HG03442 (cell line): ENCODE measurements around the gene SOX3.

ENCODE experiments used
- ATAC-seq: cut with Tn5 transposase; IDR thresholded peaks from one replicate; pipeline ENCODE4 v1.9.1; 2021; ENCODE audit warnings: mild to moderate bottlenecking, moderate library complexity; ENCODE audit not compliant: unreplicated experiment

Gene SOX3

DNA sequence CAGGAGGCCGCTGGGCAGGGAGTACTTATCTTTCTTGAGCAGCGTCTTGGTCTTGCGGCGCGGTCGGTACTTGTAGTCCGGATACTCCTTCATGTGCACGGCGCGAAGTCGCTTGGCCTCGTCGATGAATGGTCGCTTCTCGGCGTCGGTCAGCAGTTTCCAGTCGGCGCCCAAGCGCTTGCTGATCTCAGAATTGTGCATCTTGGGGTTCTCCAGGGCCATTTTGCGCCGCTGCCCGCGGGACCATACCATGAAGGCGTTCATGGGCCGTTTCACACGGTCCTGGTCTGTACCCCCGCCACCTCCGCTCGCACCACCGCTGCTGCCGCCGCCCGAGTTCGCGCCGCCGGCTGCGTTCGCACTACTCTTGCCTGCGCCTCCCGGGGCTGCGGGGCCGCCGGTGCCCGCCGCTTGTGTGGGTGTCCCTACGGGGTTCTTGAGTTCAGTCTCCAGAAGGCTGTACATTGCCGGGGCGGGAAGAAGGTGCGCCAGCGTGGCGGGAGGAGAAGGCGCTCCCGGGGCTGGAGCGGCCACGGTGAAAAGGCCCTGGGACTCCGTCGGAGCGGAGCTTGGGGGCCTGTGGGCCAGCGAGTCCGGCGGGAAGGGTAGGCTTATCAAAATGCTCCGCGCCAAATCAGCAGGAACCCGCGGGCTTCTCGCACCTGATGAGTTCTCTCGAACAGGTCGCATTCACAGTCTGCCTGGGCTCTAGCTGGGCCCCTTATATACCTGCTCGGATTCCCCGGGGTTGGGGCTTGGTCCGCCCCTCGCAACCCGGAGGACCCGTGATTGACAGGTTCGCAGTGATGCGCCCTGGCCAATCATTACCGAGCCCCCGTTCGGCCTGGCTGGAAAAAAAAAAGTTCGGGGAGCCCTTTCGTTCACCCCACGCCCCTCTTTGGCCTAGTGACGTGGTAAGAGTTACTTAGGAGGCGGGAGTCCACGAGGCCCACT lies at the start of gene SOX3:
Gene SOX3, minus strand, starts transcription at position 699 of the 954 bp plus-strand sequence. Its CDS starts 9 bp downstream, at position 690.
- no peak for ATAC-seq

DNA sequence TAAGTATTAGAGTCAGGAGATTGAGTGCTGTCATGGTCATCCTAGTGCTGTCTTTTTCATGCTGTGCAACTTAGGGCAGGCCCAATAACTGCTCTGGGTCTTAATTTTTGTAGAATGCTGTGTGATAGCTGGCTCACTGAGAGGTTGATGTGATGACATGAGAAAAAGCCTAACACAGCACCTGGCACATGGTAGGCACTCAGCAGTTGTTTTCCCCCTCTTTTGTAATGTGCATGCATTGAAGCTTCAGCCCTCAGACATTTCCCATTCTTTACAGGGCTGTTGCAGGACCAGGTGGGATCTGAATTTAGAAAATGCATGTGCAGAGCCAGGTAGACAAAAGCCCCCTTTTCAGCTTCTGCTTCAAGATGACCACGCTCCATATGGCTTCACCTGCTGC lies 44.1 kb upstream of the SOX3 start:
- ATAC-seq, result no peak

DNA sequence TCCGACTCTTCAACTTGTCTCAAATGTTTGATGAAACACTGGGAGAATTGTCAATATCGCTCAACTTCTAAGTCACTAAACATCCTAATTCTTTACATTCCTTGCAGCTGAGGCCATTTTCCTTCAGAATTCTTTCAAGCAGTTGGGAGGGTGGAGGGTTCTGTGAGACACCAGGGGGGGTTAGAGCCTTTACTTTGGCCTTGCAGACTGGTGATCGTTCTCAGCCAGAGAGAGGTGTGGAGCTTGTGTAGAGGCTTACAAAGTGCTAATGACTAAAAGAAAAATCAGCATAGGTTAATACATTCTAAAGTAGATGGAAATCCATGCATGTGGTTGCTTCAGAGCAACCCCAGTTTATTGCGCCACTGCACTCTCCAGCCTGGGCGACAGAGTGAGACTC lies 21.3 kb upstream of the SOX3 start:
- ATAC-seq, result no peak

DNA sequence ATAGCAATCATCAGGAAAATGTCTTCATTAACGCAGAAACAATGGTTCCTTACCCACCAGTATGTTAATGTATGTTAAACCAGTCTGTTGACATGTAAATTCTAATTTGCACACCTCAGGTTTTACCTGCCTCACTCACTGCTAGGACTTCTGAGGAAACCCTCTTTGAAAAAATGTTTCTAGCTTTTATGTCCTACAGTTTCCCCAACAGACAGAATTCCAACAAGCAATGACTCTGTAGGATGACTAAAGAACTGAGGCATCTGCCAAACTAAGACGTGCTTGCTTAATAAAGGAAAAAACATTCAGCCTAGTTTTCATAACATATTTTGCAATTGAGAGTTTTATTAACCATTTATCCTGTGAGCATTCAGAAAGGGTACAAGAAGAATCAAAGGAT lies 20.6 kb upstream of the SOX3 start:
- no peak for ATAC-seq

DNA sequence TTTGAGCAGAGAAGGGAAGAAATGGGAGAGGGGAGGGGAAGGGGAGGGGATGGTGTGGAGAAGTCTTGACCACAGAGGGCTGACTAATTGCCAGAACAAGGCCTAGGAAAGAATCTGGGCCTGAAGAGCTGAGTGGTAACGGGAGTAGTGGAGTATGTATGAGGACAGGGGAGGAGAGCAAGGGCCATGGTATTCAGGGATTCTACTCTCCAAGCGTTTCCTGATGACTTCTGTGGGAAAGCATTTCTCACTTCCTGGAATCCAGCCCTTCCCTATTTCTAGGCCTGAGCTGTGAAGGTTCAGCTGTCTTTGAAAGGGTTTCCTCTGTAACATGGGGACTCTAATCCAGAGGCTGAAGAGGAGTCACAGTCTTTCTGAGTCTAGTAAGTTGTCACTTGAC lies 19.7 kb upstream of the SOX3 start:
- ATAC-seq, result no peak

DNA sequence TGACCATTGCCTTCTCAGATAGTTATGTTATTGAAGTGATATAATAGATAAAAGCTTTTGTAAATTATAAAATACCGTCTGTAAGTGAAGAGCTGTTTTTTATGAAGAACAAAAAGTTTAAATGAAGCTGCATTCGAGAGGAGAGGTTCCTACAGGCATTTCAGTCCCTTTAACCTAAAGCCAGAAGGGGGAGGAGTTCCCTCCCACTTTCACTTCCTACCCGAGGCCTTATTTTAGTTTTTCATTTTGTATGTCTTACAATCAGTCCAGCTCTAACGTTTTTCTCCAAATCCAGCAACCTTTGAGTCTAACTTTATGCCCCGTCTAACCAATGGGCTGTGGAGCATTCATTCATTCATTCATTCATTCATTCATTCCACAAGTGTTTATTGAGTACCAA lies 16.5 kb upstream of the SOX3 start:
- no peak for ATAC-seq

DNA sequence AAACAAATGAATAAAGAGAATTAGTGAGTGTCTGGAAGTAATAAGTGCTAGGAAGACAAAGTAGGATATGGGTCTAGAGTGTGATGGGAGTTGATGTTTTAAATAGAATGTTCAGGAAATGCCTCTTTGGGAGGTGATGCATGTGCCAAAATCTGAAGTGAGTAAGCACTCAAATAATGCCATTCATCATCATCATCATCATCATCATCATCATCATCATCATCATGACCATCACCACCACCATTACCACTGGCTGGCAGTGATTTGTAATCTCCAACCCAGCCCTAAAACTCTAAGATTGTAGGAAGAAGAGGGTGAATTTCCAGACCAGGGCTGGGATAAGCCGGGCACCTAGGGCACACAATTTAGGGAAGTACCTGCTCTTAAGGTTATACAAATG lies 9.7 kb upstream of the SOX3 start:
- ATAC-seq, result no peak

DNA sequence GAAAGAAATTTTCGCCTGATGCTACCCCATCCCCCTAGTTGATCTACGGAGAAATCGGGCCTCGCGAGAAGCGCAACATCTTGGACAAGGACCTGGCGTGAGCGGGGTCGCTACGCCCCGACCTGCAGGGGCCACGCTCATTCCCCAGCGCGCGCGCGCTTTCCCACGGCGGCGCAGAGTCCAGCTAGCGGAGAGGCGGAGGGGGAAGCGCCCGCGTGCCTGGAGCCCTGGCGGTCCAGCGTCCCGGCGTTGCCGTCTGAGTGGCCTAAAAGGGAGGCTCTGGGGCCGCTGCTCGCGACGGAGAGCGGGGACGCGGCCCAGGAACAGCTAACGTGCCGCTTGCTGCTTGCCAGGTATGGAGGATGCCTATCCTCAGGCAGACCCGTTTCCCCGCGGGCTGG lies 6.0 kb upstream of the SOX3 start:
- no peak for ATAC-seq

DNA sequence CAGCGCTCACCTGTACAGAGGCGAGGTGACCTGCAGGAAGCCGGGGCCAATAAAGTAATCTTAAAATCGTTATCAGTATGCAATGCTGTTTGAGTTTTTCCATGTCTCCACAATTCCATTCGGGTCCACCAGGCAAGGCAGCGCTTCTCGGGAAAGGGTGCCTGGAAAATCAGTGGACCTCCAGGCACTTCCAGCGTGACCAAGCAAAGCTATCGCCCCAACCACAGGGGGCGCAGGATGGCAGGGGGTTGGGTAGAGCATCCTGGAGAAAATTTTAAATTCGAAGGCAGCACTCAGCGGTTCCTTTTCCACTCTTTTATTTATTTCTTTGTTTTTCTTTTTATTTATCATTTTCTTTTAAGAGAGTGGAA lies 5.4 kb upstream of the SOX3 start:
- ATAC-seq, result no peak

DNA sequence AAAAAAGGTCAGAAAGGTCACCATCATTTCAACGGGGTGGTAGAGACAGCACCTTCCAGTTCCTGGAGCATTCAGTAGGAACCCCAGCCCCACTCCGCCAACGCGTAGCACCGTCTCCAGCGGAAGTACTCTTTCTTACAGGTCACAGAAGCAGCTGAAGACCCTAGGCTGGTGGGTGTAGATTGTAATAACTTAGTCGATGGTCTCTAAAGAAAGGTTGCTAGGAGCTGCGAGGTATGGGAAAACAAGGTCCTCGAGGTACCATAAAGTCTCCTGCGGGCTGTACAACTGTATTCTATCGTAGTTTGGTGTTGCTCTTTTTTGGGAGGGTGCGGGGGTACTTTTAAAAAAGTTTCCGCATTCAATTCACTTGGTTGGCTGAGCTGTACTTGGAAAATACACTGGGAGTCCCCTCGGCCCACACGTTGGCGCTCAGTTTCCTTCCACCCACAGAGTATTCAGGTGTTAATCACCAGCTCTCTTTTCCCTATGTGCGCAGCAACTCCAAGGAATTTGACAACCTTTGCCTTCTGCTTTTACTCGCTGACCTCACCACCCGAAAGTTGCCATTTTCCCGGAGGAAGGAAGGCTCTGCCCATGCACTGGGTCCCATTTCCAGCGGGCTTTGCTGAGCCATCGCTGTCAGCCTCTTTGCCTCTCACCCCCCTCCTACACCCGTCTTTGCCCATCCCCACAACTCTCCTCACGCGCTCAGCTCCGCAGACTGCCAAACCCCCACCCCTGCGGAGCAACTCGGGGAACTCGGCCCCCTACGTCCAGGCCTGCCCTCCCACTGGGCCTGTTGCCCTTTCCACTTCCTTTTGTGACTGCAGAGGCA lies 4.8 kb upstream of the SOX3 start:
- no peak for ATAC-seq

DNA sequence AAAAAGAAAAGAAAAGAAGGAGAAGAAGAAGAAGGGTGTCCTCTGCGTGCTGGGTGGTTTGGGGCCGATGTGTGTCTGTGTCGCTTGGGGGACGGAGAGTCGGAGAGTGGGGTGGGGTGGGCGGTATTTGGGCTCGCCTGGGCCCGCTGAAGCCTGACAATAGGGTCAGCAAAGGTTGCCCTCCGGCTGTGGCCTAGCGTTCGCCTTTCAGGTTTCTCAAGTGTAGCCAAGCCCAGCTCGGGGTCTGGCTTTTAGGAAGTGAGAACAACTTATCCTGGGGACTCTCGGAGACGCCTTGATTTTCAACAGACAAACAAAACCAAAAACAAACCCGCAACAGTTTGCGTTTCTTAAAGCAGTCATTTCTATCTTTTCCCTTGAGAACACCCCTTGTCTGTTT lies 4.1 kb upstream of the SOX3 start:
- no peak for ATAC-seq

DNA sequence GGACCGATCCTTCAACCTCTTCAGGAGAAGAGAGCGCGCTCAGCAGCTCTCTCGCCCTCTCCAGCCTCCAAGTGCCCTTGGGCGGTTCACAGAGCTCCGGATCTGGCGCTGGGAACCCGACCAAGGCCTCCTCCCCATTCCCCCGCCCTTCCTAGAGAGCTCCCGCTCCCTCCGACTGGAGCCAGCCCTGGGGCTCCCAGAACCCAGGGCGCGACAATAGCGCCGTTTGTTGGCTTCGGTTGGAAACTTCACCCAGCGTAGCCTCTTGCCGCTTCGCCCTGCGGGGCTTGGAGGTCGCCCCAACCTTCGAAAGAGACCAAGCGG lies 3.1 kb upstream of the SOX3 start:
- ATAC-seq, result no peak

DNA sequence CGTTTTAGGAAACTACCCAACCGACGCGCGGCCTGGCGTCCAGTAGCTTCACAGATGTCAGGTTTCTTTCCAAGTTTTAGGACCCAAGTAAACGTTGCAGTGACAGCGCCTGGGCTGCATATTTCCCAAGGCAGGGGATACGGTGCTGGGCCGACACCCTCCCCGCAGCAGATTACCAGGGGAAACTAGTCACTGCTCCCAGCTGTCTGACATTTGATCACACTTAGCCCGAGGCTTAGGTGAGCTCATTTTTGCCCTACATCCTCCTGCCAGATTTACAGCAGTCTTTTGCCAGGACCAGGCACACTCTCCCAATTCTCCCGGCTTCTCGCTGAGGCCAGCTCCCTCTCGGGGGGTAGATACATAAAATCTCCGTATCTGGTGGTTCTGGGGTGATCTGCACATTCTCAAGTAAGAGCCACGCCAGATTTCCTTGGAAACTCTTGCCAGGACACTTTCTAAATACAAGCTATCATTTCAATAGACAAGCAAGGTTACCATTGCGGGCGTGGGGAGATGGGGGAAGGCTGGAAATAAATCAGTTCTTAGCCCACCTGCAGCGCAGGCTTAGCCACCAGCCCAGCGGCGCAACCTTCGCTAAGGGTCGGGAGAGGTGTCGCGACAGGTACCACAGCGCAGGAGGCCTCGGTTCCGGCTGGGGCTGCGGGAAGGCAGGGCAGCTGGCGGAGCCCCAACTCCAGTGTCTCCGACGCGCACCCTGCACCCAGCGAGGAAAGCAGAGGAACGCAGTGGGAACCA lies 2.5 kb upstream of the SOX3 start:
- no peak for ATAC-seq

DNA sequence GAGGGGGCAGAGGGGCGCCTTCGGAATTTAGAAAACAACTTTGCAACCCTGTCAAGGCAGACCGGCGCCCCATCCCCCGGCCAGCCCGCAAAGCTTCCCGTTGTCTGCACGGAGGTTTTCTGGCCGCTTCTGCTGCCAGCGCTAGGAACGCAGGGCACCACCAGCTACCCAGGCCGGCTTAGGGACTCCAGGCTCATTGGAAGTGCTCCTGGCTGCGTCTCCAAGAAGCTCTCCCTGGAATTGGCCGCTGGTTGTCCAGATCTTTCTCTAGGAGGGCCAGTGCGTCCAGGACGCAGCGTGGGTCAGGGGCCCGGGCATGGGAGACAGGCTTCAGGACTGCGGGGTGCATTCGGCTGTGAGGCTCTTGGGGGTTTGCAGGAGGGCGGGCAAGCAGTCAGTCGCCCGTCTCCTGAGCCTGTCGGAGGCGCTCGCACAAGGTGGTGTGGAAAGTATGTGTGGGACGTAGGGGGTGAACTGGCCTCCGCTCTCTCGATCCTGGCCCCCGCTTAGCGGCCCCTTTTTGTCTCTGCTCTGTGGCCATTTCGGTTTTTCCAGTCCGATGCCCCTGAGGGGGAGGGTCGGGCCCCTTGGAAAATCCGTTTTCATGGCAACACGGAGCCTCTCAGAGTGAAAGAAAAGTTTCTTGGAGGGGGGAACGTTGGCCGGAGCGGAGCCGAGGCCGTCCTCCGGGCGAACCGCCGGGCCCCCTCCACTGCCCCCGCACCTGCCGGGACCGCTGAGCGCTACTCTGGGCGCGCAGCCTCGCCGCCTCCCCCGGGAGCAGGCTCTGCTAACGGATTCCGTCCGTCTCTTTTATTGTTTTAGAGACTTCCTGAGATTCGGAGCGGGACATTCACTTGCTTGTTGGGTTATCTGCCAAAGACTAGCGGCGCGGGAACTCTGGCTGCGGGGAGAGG lies 810 bp upstream of the SOX3 start:
- no peak for ATAC-seq

DNA sequence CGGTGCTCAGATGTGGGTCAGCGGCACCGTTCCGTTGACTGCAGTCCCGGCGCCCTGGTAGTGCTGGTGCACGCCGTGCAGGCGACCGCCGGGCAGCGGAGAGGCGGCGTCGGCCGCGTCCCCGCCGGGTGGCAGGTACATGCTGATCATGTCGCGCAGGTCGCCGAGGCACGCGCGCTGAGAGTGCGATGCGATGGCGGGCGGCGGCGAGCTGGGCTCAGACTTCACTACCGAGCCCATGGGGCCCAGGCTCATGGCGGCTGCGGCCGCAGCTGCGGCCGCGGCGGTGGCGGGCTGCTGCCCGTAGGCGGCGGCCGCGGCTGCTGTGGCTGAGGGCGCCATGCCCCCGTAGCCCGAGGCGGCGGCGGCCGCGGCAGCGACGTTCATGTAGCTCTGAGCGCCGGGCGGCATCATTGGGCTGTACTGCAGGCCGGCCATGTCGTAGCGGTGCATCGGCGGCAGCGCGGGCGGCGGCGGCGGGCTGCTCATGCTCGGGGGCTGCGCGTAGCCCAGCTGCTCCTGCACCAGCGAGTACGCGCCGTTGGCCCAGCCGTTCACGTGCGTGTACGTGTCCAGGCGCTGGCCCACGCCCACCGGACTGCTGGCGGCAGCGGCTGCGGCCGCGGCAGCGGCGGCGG lies 1.0 kb downstream of the SOX3 start:
- no peak for ATAC-seq

DNA sequence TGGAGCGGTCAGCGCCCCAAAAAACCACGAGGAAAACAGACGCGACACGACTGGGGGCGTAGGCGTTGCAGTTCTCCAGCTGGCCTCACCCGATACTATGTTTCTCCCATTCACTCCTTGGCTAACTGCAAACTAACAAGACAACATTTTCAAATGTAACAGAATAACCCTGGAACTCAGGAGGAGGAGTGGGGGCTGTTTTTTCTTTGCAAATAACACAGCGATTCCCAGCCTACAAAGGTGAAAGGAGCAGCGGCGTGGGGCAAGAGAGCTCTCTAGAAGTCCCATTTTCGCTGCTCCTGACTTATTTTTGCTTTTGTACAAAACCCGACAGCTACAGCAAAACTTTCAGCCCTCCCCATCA lies 1.6 kb downstream of the SOX3 start:
- no peak for ATAC-seq

DNA sequence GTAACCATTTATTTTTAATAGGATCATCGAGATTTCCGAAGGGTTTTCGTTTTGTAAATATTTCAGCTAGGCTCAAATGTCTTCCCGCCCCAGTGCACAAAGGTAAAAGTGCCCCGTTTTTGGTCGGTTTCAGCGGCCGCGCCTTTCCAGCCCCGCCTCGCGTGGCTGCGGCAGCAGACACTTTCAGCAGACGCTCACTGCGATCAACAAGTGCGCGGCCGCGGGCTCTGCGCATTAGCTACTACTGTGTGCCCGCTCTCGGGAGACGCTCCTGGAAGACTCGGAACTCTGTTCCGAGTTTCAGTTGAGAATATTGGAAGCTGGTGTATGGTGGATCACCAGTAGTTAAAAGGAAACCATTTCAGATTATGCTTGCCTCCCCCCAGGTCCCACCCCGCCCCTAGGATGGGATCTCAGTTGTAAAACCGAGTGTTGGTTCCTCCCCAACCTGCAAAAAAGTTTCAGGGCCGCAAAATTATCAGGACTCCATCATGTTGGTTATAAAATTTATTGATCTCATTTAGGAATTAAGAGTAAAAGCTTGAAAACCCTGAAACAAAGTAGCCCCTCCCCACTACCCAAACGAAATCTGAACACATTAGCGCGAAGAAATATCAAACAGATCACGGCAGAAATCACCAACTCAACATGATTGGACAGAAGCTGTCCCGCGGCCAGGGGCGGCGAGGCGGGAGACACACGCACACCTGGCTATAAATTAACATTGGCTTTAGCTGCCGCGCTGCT lies 2.2 kb downstream of the SOX3 start:
- ATAC-seq, result no peak

DNA sequence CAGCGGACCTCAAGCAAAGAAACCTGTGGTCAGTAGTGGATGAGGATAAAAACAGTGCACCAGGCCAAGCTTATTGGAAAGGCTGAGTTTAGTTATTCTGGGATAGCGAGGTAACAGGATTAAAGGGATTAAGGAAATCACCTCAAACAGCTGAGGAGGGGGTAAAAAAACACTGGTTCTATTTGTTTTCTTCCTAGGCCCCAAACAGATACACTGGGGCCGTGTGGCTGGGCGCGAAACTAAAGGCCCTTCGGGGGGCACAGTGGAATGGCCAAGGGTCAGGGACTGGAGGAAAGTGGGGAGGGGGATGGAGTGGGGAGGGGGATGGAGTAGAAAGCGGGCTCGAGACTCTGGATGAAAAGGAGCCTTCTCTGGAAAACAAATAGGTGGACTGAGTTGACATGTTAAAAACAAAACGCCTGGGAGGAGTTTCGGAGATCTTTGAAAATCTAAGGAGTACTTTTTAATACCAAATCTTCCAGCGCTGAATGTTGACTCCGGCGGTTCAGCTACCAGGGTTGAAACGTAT lies 2.9 kb downstream of the SOX3 start:
- ATAC-seq, result no peak

DNA sequence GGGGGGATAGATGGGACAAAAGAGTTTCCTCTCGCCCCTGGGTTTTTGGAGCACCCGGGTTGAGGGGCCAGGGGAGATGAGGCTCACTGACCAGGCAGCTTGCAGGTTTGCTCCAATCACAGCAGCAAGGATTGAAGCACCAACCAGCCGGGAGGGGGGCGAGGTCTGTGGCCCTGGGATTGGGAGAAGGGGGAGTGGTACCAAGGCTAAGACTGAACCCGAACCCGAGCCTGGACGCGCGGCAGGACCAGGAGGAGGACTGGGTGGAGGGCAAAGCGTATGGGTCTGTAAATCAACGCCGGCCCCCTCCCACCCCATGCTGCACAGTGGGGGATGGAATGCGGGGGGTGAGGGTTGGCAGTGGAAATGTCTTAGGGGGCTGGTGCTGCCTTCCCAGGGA lies 3.5 kb downstream of the SOX3 start:
- ATAC-seq, result no peak
